ENCODE measurements around the gene ZNF326. TPM values are rescaled to one million over a fixed set of nuclear protein-coding genes. Genes with fewer than 3 reads are reported as not detected.

The ZNF326 gene
- 42.9 and 43.8 TPM in 2 replicates for total RNA-seq
- long read RNA-seq, transcript ZNF326-201 (12 exons, 2,729 nt), result major isoform, 27 of 83 reads
- long read RNA-seq, partial matches to known transcripts, result 36 of 83 reads
- long read RNA-seq, other reads (novel, unspliced or antisense), result 19 of 83 reads

DNA sequence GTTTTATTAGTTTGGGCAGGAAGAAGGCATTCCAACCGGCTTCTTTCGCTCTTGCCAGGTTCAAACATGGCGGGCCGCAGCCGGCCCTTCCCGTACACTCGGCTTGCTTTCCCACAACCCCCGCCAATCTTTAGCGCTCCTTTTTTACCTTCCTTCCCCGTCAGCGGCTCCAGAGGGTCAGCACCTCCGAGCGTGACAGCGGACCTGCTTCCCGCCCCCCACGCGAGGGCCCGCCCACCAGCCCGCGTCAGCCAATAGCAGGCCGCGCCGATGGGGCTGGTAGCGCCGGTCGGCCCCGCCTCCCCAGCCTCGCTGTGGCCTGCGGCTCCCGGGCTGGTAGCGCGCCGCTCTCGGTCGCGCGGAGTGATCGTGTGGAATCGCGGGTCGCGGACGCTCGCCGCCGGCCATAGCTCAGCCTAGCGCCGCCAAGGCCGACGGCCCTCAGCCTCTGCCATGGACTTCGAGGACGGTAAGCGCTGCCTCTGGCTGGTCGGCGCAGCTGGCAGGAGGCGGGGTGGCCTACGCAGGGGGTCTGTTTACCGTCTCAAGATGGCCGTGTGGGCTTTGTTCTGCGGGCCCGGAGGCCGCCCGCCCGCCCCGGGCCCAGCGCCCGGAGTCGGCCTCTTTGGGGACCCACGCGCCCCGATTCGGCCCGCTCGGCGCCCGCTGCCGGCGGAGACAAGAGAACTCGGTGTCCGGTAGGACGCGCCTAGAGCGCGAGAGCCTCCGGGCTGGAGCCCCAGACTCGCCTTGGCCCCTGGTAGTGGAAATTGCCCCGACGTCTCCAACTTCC lies at the start of gene ZNF326:
TSS of gene ZNF326 (plus strand) at position 306 of the 793 bp plus-strand sequence. CDS start at position 454, 148 bp downstream.
- H3K9me3 Mint-ChIP-seq, result no peaks in the 10 kb centered on the region
- H3K4me3 Mint-ChIP-seq, result peak within 1 kb of the TSS; percentile 96
- H3K27ac Mint-ChIP-seq (ENCODE audit: unreplicated experiment), result peak within 1 kb of the TSS; percentile 99

DNA sequence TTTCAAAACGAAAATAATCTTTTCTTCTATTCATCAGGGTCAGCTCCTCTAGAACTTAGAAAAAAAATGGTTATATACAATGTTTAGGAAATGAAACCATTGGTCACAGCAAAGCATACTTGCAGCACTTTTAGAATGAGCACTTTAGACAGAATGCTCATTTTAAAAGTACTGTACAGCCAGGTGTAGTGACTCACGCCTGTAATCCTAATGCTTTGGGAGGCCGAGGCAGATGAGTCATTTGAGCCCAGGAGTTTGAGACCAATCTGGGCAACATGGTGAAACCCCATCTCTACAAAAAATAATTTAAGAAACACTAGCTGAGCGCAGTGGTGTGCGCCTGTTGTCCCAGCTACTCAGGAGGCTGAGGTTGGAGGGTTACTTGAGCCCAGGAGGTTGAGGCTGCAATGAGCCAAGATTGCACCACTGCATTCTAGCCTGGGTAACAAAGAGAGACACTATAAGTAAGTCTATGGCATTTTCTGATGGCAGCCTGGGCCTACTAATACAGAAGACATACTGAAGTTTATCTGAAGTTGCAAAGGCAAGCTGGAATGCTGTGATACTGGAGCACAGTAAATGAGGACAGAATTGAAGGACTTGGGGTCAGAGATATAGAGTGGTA lies 48.9 kb upstream of the ZNF326 start:
- TF ChIP-seq, protein P1, sequence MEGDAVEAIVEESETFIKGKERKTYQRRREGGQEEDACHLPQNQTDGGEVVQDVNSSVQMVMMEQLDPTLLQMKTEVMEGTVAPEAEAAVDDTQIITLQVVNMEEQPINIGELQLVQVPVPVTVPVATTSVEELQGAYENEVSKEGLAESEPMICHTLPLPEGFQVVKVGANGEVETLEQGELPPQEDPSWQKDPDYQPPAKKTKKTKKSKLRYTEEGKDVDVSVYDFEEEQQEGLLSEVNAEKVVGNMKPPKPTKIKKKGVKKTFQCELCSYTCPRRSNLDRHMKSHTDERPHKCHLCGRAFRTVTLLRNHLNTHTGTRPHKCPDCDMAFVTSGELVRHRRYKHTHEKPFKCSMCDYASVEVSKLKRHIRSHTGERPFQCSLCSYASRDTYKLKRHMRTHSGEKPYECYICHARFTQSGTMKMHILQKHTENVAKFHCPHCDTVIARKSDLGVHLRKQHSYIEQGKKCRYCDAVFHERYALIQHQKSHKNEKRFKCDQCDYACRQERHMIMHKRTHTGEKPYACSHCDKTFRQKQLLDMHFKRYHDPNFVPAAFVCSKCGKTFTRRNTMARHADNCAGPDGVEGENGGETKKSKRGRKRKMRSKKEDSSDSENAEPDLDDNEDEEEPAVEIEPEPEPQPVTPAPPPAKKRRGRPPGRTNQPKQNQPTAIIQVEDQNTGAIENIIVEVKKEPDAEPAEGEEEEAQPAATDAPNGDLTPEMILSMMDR (conservative IDR thresholded peaks at IDR 0.05), result no peak
- no peak overlapping the region for H3K4me3 Mint-ChIP-seq
- H3K9me3 Mint-ChIP-seq, result peaks cover 3% of the 10 kb centered on the region
- peaks cover 61% of the 10 kb centered on the region for H3K4me1 Mint-ChIP-seq
- H3K27me3 Mint-ChIP-seq (ENCODE audit: low read depth), result no peaks in the 10 kb centered on the region
- no peak overlapping the region for H3K27ac Mint-ChIP-seq (ENCODE audit: unreplicated experiment)
- peaks cover 2% of the 10 kb centered on the region for H3K36me3 Mint-ChIP-seq (ENCODE audit: low read depth)
- DNase-seq (ENCODE audit: low read depth, low spot score), result no peak

More for the DNA sequence above, at the start of gene ZNF326:
- DNase-seq (ENCODE audit: low read depth, low spot score), result peak; percentile 98
- Mint-ChIP-seq H3K27me3 (ENCODE audit: low read depth) (peaks cover 3% of the 10 kb centered on the region), H3K4me1 (peaks cover 43% of the 10 kb centered on the region), H3K36me3 (ENCODE audit: low read depth) (peaks cover 3% of the 10 kb centered on the region)
- TF ChIP-seq, protein P1 (conservative IDR thresholded peaks at IDR 0.05), result no peak

DNA sequence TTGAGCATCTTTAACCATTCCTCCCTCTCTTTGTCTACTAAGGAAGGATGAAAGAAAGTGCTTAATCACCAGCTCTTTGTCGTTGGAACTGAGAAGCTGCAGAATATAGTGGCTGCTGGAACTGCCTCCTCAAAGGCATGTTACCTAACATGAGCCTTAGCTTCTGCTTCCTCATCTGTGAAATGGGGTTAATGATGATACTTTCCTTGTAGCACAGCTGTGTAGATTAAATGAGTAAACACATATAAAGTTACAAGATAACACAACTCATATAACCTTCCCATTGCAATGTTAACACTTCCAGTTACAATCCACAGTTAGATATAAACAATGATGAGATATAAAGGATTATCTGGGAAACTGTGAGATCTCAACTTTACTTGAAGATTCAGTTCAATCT lies 48.4 kb upstream of the ZNF326 start:
- no peaks in the 10 kb centered on the region for H3K27me3 Mint-ChIP-seq (ENCODE audit: low read depth)
- no peak overlapping the region for H3K4me3 Mint-ChIP-seq
- H3K36me3 Mint-ChIP-seq (ENCODE audit: low read depth), result peaks cover 2% of the 10 kb centered on the region
- H3K27ac Mint-ChIP-seq (ENCODE audit: unreplicated experiment), result no peak overlapping the region
- H3K9me3 Mint-ChIP-seq, result peaks cover 3% of the 10 kb centered on the region
- no peak for DNase-seq (ENCODE audit: low read depth, low spot score)
- TF ChIP-seq, protein P1 (conservative IDR thresholded peaks at IDR 0.05), result no peak
- H3K4me1 Mint-ChIP-seq, result peaks cover 57% of the 10 kb centered on the region

DNA sequence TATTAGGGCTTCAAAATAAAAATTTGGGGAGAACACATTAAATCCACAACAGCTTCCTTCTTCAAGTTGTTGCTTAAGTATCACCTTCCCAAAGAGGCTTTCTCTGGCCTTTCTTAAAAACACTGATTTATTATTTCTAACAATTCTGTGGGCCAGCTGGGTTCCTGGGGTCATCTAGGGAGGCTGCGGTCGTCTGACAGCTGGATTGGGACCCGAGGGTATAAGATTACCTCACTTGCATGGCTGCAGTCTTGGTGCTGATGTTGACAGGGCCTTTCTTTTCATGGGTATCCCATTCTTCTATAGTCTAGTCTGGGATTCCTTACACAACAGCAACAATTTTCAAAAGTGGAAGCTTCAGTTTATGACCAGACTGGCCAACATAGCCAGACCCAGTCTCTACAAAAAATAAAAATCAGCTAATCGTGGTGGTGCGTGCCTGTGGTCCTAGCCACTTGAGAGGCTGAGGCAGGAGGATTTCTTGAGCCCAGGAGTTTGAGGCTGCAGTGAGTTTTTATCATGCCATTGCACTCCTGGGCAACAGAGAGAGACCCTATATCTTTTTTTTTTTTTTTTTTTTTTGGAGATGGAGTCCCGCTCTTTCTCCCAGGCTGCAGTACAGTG lies 46.1 kb upstream of the ZNF326 start:
- Mint-ChIP-seq H3K36me3 (ENCODE audit: low read depth) (peaks cover 2% of the 10 kb centered on the region), H3K4me3 (no peak overlapping the region), H3K9me3 (peaks cover 3% of the 10 kb centered on the region), H3K27me3 (ENCODE audit: low read depth) (no peaks in the 10 kb centered on the region), H3K4me1 (peaks cover 45% of the 10 kb centered on the region), H3K27ac (ENCODE audit: unreplicated experiment) (no peak overlapping the region)
- no peak for DNase-seq (ENCODE audit: low read depth, low spot score)
- TF ChIP-seq, protein P1 (conservative IDR thresholded peaks at IDR 0.05), result no peak

GRCh38 chr1:89949991-89950624 lies 44.8 kb upstream of the ZNF326 start:
- peaks cover 3% of the 10 kb centered on the region for H3K9me3 Mint-ChIP-seq
- no peak overlapping the region for H3K27ac Mint-ChIP-seq (ENCODE audit: unreplicated experiment)
- peaks cover 2% of the 10 kb centered on the region for H3K36me3 Mint-ChIP-seq (ENCODE audit: low read depth)
- no peaks in the 10 kb centered on the region for H3K27me3 Mint-ChIP-seq (ENCODE audit: low read depth)
- DNase-seq (ENCODE audit: low read depth, low spot score), result no peak
- H3K4me3 Mint-ChIP-seq, result no peak overlapping the region
- H3K4me1 Mint-ChIP-seq, result peaks cover 34% of the 10 kb centered on the region
- TF ChIP-seq, protein P1 (conservative IDR thresholded peaks at IDR 0.05), result no peak

All from neural crest cell (in vitro differentiated cells).